ENCODE measurements around the gene ARID1B.

DNA sequence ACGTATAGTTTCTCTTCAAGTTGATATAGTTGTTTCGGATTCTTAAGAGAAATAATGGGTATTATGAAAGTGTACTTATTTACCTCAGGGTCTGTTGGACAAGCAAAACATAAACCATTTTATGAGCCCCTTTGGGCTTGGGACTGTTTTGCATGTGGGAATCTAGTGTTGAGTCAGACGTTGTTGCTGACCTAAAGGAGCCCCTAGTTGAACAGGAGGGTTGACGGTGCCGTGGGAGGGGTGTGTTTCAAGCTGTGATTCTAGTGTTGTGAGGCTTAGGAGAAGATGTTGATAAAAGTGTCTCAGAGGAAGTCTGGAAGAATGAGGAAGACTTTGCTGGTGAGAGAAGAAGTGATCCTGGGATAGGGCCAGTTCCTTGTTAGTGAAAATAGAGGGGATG lies 140.0 kb downstream of the ARID1B start:
- TF ChIP-seq, protein P1, sequence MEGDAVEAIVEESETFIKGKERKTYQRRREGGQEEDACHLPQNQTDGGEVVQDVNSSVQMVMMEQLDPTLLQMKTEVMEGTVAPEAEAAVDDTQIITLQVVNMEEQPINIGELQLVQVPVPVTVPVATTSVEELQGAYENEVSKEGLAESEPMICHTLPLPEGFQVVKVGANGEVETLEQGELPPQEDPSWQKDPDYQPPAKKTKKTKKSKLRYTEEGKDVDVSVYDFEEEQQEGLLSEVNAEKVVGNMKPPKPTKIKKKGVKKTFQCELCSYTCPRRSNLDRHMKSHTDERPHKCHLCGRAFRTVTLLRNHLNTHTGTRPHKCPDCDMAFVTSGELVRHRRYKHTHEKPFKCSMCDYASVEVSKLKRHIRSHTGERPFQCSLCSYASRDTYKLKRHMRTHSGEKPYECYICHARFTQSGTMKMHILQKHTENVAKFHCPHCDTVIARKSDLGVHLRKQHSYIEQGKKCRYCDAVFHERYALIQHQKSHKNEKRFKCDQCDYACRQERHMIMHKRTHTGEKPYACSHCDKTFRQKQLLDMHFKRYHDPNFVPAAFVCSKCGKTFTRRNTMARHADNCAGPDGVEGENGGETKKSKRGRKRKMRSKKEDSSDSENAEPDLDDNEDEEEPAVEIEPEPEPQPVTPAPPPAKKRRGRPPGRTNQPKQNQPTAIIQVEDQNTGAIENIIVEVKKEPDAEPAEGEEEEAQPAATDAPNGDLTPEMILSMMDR (IDR thresholded peaks at IDR 0.05; ENCODE audit: insufficient read depth, low read depth, low read length): no peak
- no peak for TF ChIP-seq EZH2 (IDR thresholded peaks at IDR 0.05; ENCODE audit: insufficient read depth, low read length)

Data from astrocyte (in vitro differentiated cells and primary cell).